Body of pancreas (tissue), 4 donors: ENCODE measurements around the gene ENAH.

ENCODE experiments used
- POLR2A ChIP-seq, 3 donors: fragments of 450-650 bp; IDR thresholded peaks; one replicate each; pipeline ENCODE4 v1.6.1; 2016; ENCODE audit warnings: antibody characterized with exemption in 3 of 3, mild to moderate bottlenecking in 2 of 3
- TF ChIP-seq, protein P1 (sequence below), 7 experiments: fragments of 450-650 bp in 4 of 7; fragments of 200-600 bp in 3 of 7; sonication (generic) in 3 of 7; IDR thresholded peaks; one replicate each; pipeline ENCODE4 v1.5.1; 2016 to 2019; ENCODE audit warnings: antibody characterized with exemption in 7 of 7

DNA sequence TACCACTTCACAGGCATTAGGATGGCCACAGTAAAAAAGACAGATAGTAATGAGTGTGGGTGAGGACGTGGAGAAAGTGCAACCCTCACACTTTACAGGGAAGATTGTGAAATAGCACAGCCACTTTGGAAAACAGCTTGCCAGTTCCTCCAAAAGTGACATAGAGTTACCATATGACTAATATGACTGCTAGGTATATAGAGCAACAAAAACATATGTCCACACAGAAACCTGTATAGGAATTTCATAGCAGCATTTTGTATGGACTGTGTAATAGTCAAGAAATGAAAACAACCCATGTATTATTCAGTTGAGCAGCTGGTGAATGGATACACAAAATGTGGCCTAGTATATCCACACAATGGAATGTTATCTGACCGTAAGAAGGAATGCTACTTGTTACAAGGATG lies 194.7 kb downstream of the ENAH start:
- TF ChIP-seq, protein P1, sequence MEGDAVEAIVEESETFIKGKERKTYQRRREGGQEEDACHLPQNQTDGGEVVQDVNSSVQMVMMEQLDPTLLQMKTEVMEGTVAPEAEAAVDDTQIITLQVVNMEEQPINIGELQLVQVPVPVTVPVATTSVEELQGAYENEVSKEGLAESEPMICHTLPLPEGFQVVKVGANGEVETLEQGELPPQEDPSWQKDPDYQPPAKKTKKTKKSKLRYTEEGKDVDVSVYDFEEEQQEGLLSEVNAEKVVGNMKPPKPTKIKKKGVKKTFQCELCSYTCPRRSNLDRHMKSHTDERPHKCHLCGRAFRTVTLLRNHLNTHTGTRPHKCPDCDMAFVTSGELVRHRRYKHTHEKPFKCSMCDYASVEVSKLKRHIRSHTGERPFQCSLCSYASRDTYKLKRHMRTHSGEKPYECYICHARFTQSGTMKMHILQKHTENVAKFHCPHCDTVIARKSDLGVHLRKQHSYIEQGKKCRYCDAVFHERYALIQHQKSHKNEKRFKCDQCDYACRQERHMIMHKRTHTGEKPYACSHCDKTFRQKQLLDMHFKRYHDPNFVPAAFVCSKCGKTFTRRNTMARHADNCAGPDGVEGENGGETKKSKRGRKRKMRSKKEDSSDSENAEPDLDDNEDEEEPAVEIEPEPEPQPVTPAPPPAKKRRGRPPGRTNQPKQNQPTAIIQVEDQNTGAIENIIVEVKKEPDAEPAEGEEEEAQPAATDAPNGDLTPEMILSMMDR (IDR thresholded peaks at IDR 0.05), result no peak
- no peak for TF ChIP-seq POLR2A (IDR thresholded peaks at IDR 0.05)
